H9 (cell line): ENCODE data around the gene EFNB2. TPM values are rescaled to one million over a fixed set of nuclear protein-coding genes. Genes with fewer than 3 reads are reported as not detected.

Experiments used
- DNase-seq: peaks from one replicate; pipeline ENCODE4 v3.0.0-alpha.2; 2017
- H2AFZ ChIP-seq: one replicate; pipeline ENCODE4 v1.6.1; 2013; ENCODE audit warnings: mild to moderate bottlenecking, low read length, control low read depth, moderate library complexity
- H2AK5ac ChIP-seq: 2 replicates; pipeline ENCODE4 v1.6.1; 2013; ENCODE audit warnings: low read length, control low read depth, mixed read lengths; ENCODE audit not compliant: insufficient read length
- H2BK120ac ChIP-seq: one replicate; pipeline ENCODE4 v1.6.1; 2013; ENCODE audit warnings: low read depth, mild to moderate bottlenecking, low read length, control low read depth, inconsistent platforms; ENCODE audit not compliant: poor library complexity, severe bottlenecking
- H2BK12ac ChIP-seq: 2 replicates; pipeline ENCODE4 v1.6.1; 2013; ENCODE audit warnings: low read length, control low read depth, mixed read lengths, low read depth; ENCODE audit not compliant: insufficient read length
- H2BK15ac ChIP-seq: 2 replicates; pipeline ENCODE4 v1.6.1; 2013; ENCODE audit warnings: low read depth, low read length, control low read depth
- H2BK20ac ChIP-seq: one replicate; pipeline ENCODE4 v1.6.1; 2013; ENCODE audit warnings: low read depth, mild to moderate bottlenecking, low read length, control low read depth, inconsistent platforms; ENCODE audit not compliant: poor library complexity, severe bottlenecking
- H2BK5ac ChIP-seq: 2 replicates; pipeline ENCODE4 v1.6.1; 2013; ENCODE audit warnings: low read length, control low read depth, mixed read lengths; ENCODE audit not compliant: insufficient read length
- H3K14ac ChIP-seq: 2 replicates; pipeline ENCODE4 v1.6.1; 2013; ENCODE audit warnings: low read length, control low read depth; ENCODE audit not compliant: insufficient read depth
- H3K18ac ChIP-seq: 2 replicates; pipeline ENCODE4 v1.6.1; 2013; ENCODE audit warnings: low read depth, mild to moderate bottlenecking, mixed read lengths, low read length, control low read depth; ENCODE audit not compliant: insufficient read length
- H3K23ac ChIP-seq: 2 replicates; pipeline ENCODE4 v1.6.1; 2013; ENCODE audit warnings: low read length, control low read depth, mixed read lengths, low read depth; ENCODE audit not compliant: insufficient read length
- H3K23me2 ChIP-seq: 2 replicates; pipeline ENCODE4 v1.6.1; 2013; ENCODE audit warnings: low read depth, mild to moderate bottlenecking, mixed read lengths, low read length, control low read depth; ENCODE audit not compliant: insufficient read length, poor library complexity, severe bottlenecking
- H3K27ac ChIP-seq: 2 replicates; pipeline ENCODE4 v1.5.1; 2013; ENCODE audit warnings: low read length, control low read depth, mixed read lengths, low read depth; ENCODE audit not compliant: insufficient read length
- H3K27me3 ChIP-seq: 2 replicates; pipeline ENCODE4 v1.6.1; 2013; ENCODE audit warnings: low read length, control low read depth, inconsistent platforms; ENCODE audit not compliant: insufficient read depth
- H3K4ac ChIP-seq: 2 replicates; pipeline ENCODE4 v1.6.1; 2013; ENCODE audit warnings: low read depth, mild to moderate bottlenecking, control low read depth, inconsistent platforms, low read length, moderate library complexity
- H3K4me1 ChIP-seq: 2 replicates; pipeline ENCODE4 v1.6.1; 2013; ENCODE audit warnings: low read length, control low read depth, inconsistent platforms; ENCODE audit not compliant: insufficient read depth
- H3K4me2 ChIP-seq: 2 replicates; pipeline ENCODE4 v1.6.1; 2013; ENCODE audit warnings: low read length, control low read depth, mixed read lengths; ENCODE audit not compliant: insufficient read length, insufficient read depth
- H3K56ac ChIP-seq: 2 replicates; pipeline ENCODE4 v1.6.1; 2013; ENCODE audit warnings: low read depth, mild to moderate bottlenecking, mixed read lengths, low read length, control low read depth; ENCODE audit not compliant: insufficient read length
- H3K79me1 ChIP-seq: 2 replicates; pipeline ENCODE4 v1.6.1; 2013; ENCODE audit warnings: low read depth, mild to moderate bottlenecking, moderate library complexity, low read length, control low read depth, inconsistent platforms; ENCODE audit not compliant: insufficient read depth, poor library complexity, severe bottlenecking
- H3K79me2 ChIP-seq: 2 replicates; pipeline ENCODE4 v1.6.1; 2013; ENCODE audit warnings: low read length, control low read depth, inconsistent platforms; ENCODE audit not compliant: insufficient read depth
- H3K9ac ChIP-seq: 2 replicates; pipeline ENCODE4 v1.6.1; 2013; ENCODE audit warnings: low read length, control low read depth, mixed read lengths; ENCODE audit not compliant: insufficient read length; ENCODE audit errors: extremely low read depth
- H3K9me3 ChIP-seq: one replicate; pipeline ENCODE4 v1.6.1; 2013; ENCODE audit warnings: low read depth, low read length, inconsistent platforms; ENCODE audit not compliant: control insufficient read depth
- H3T11ph ChIP-seq: one replicate; pipeline ENCODE4 v1.6.1; 2013; ENCODE audit warnings: mild to moderate bottlenecking, low read length, control low read depth, inconsistent platforms
- H4K20me1 ChIP-seq: one replicate; pipeline ENCODE4 v1.6.1; 2013; ENCODE audit not compliant: control insufficient read depth, insufficient read length, insufficient read depth
- H4K5ac ChIP-seq: 2 replicates; pipeline ENCODE4 v1.6.1; 2013; ENCODE audit warnings: low read depth, mild to moderate bottlenecking, mixed read lengths, low read length, control low read depth; ENCODE audit not compliant: insufficient read length
- H4K8ac ChIP-seq: replicated peaks from 2 replicates; pipeline ENCODE4 v1.6.1; 2013; ENCODE audit warnings: low read length, control low read depth, mixed read lengths, low read depth; ENCODE audit not compliant: insufficient read length
- H4K91ac ChIP-seq: 2 replicates; pipeline ENCODE4 v1.6.1; 2013; ENCODE audit warnings: low read depth, mild to moderate bottlenecking, moderate library complexity, mixed read lengths, low read length, control low read depth; ENCODE audit not compliant: insufficient read length
- H3K27ac Mint-ChIP-seq, 3 experiments: 2 replicates in 2 of 3; 3 replicates in 1 of 3; pipeline ENCODE4 v1.8.0; 2020 to 2021; ENCODE audit warnings: mixed read lengths in 3 of 3, mild to moderate bottlenecking in 1 of 3, moderate library complexity in 1 of 3
- H3K27me3 Mint-ChIP-seq: 2 replicates; pipeline ENCODE4 v1.8.0; 2021; ENCODE audit warnings: low read depth, mild to moderate bottlenecking, moderate library complexity, mixed read lengths
- H3K36me3 Mint-ChIP-seq, 3 experiments: 2 replicates in 2 of 3; 3 replicates in 1 of 3; pipeline ENCODE4 v1.8.0; 2020 to 2021; ENCODE audit warnings: low read depth in 3 of 3, mixed read lengths in 3 of 3; ENCODE audit not compliant: insufficient read depth in 1 of 3
- H3K4me1 Mint-ChIP-seq, 2 experiments: 2 replicates each; pipeline ENCODE4 v1.8.0; 2020; ENCODE audit warnings: mixed read lengths in 2 of 2
- H3K4me3 Mint-ChIP-seq, 2 experiments: 2 replicates in 1 of 2; 3 replicates in 1 of 2; pipeline ENCODE4 v1.8.0; 2020 to 2021; ENCODE audit warnings: mild to moderate bottlenecking in 2 of 2, mixed read lengths in 2 of 2, moderate library complexity in 1 of 2
- H3K9me3 Mint-ChIP-seq, 2 experiments: 2 replicates in 1 of 2; 3 replicates in 1 of 2; pipeline ENCODE4 v1.8.0; 2020; ENCODE audit warnings: mild to moderate bottlenecking in 2 of 2, mixed read lengths in 2 of 2, moderate library complexity in 1 of 2
- WGBS: extraction: QIAGEN DNeasy Blood & Tissue Kit; methylation state at CpG from one replicate; pipeline ENCODE4 v1.1.7; 2013; ENCODE audit warnings: missing lambda C conversion rate, low lambda C conversion rate, mixed read lengths; ENCODE audit not compliant: insufficient read length; ENCODE audit errors: extremely low coverage; 5-methylcytosine and 5-hydroxymethylcytosine counted together
- total RNA-seq: library from RNA; stranded (reverse); gene quantifications from 2 replicates; pipeline ENCODE4 v1.2.1, GENCODE V29; 2021
- TF ChIP-seq, protein P1 (sequence below): fragments of 200-600 bp; sonication (generic); conservative IDR thresholded peaks from 3 replicates; pipeline ENCODE4 v1.8.0; 2021; ENCODE audit warnings: antibody characterized with exemption, mild to moderate bottlenecking

Gene EFNB2
- total RNA-seq, 1 experiment from 2014 or later, result 12.7 TPM

DNA sequence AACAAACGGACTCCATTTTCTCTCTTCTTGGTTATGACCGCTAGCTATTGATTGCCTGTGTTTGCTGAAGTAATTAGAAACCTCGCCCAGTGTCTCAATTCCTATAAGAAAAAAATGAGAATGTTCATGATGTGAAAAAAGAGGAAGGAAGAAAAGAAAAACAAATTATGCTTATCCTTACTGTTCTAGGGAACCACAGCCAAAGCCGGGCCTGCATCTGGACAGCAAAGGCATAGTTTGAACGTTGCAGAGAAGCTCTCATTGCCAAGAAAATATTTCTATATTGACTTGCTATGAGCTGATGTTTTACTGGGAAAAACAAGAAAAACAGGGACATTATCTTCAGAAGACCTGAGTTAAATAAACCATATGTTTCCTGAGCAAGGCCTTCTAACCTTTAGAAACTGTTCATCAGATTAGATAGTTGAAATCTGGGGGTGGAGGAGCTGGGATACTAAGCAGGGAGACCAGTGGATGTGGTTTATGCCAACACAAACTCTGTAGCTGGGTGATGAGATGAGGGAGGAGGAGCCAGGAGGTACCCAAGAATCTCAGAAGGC lies 55.0 kb downstream of the EFNB2 start:
- Histone ChIP-seq H2BK12ac (no peak overlapping the region), H2AFZ (no peak overlapping the region), H3K9me3 (no peaks in the 10 kb centered on the region), H3K79me1 (no peaks in the 10 kb centered on the region), H3K23me2 (no peaks in the 10 kb centered on the region), H3T11ph (no peak overlapping the region), H3K23ac (no peak overlapping the region), H2BK15ac (no peak overlapping the region), H2BK20ac (no peak overlapping the region), H2BK5ac (no peak overlapping the region), H4K5ac (no peak overlapping the region), H3K18ac (no peak overlapping the region), H4K20me1 (no peaks in the 10 kb centered on the region), H2AK5ac (no peak overlapping the region), H2BK120ac (no peak overlapping the region), H3K4me2 (no peak overlapping the region), H3K27ac (no peak overlapping the region), H3K27me3 (no peaks in the 10 kb centered on the region), H3K14ac (no peak overlapping the region), H4K8ac (no peak overlapping the region), H3K4ac (no peak overlapping the region), H3K79me2 (no peaks in the 10 kb centered on the region), H3K4me1 (no peaks in the 10 kb centered on the region), H4K91ac (no peak overlapping the region), H3K56ac (no peak overlapping the region), H3K9ac (no peak overlapping the region)
- TF ChIP-seq, protein P1, sequence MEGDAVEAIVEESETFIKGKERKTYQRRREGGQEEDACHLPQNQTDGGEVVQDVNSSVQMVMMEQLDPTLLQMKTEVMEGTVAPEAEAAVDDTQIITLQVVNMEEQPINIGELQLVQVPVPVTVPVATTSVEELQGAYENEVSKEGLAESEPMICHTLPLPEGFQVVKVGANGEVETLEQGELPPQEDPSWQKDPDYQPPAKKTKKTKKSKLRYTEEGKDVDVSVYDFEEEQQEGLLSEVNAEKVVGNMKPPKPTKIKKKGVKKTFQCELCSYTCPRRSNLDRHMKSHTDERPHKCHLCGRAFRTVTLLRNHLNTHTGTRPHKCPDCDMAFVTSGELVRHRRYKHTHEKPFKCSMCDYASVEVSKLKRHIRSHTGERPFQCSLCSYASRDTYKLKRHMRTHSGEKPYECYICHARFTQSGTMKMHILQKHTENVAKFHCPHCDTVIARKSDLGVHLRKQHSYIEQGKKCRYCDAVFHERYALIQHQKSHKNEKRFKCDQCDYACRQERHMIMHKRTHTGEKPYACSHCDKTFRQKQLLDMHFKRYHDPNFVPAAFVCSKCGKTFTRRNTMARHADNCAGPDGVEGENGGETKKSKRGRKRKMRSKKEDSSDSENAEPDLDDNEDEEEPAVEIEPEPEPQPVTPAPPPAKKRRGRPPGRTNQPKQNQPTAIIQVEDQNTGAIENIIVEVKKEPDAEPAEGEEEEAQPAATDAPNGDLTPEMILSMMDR, result no peak
- DNase-seq, result no peak
- no peak overlapping the region; a peak in 1 of 7 replicates for H3K27ac Mint-ChIP-seq
- no peaks in the 10 kb centered on the region; a peak in 1 of 5 replicates for H3K9me3 Mint-ChIP-seq
- no peaks in the 10 kb centered on the region for H3K36me3 Mint-ChIP-seq
- no peak overlapping the region for H3K4me3 Mint-ChIP-seq
- peaks cover 7 to 13% of the 10 kb centered on the region in 2 experiments for H3K4me1 Mint-ChIP-seq
- no peaks in the 10 kb centered on the region for H3K27me3 Mint-ChIP-seq
- no CpG with 5 or more reads among the region's 5 CpGs for WGBS
